ENCODE data around the gene RREB1. TPM values are rescaled to one million over a fixed set of nuclear protein-coding genes. Genes with fewer than 3 reads are reported as not detected.

Gene RREB1
- total RNA-seq, 1 donor from 2014 or later = 13.2 TPM

DNA sequence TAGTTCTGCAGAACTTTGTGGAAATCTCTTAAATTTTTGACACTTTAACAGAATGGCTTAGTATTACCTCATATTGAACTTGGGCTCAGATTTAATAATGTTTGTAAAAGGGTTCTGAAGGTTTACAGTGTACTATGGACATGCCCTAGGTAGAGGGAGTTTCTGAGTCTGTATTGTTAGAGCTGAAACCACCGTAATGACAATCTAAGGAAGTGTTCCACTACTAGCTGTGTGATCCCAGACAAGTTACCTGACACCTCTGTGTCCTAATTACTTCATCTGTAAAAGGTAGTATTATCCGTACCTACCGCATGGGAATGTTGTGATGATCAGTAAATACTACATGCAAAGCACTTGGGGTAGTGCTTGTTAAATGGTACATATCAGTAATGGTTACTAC lies 86.9 kb downstream of the RREB1 start:
- no peak for DNase-seq (ENCODE audit: low spot score)

DNA sequence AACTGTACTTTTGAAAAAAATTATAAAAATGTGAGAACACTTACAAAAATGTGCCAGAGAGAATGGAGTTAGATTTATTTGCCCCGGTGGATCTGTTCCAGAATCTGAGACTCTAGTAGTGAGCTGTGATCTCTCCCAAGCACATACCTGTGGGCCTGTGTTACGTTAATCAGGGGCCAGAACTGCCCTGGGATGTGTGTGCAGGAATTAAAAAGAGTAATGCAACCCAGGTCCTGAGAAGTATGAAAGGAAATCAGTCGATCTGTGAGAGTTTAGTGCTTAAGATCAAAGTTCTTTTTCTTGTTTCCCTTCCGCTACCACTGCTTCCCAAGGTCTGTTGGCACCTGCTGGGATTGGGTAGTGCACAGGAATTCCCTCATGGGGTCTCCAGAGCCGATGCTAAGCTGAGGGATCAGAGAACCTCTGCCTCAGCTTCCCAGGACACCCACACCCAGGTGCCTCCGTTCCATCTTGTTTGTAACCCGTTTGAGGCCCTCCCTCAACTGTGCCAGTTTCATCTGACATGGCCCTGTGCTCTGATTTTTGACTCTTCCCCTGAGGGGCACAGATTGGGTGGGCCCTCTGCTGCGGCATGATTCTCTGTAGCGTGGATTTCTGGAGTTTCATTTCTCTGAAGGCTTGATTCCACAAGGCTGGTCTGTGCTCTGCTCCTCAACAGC lies 87.7 kb downstream of the RREB1 start:
- DNase-seq (ENCODE audit: low spot score) = peak; percentile 21

DNA sequence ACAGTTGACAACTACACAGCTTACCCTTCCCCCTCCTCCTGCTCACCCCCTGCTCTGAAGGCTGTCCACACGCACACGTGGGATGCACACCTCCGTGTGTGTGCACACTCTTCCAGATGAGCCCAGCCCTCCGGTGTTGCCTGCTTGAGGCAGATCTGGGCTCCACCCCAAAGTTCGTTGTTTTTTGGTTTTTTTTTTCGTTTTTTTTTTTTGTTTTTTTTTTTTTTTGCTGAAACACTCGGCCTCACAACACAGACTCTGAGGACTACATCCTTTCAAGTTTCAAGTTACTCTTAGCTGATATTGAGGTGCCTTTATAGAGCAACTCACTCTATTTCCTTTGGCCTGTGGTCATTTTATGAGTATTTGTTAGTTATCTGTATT lies 88.2 kb downstream of the RREB1 start:
- peak; percentile 15 for DNase-seq (ENCODE audit: low spot score)

DNA sequence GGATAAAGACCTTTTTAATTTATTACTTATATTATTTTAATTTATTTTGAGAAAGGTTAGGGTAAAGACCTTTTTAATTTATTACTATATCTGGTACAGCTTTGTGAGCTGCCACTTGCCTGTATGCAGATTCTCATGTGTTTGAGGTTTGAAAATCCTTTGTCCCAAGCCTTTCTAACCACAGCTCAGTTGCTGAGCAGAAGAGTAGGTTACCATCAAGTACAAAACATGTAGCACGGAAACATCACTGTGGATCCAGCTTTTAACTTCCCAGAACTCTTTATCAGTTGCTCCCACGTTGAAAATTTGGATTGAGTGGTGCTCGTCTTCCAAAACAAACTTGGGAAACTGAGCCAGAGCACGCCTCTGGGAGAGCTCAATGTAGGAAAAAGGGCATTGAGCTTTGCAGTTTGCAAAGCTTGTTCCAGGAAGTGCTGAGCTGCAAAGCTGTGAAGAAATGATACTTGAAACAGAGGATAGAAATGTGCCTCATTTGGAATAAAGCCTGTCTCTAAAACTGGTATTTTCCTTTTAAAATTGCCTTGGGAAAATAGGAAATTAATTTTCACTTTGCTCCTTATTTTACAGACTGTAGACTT lies 89.0 kb downstream of the RREB1 start:
- DNase-seq (ENCODE audit: low spot score) = no peak

DNA sequence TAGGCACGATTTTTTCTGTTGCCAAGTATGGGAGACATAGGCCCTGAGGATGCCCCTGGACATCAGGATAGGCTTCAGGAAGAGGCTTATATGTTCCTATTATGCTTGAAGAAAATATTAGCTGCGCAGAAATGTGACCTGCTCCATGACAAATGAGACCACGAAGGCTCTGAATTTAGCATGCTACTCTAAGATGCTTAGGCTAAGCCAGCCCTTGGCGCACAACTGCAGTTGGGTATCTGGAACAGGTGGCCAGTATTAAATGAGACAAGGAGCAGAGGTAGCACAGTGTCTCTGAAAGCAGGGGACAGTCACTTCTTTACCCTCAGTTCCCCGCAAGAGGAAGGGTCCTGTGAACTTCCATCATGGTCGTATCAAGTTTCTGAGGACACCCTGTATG lies 90.0 kb downstream of the RREB1 start:
- no peak for DNase-seq (ENCODE audit: low spot score)

DNA sequence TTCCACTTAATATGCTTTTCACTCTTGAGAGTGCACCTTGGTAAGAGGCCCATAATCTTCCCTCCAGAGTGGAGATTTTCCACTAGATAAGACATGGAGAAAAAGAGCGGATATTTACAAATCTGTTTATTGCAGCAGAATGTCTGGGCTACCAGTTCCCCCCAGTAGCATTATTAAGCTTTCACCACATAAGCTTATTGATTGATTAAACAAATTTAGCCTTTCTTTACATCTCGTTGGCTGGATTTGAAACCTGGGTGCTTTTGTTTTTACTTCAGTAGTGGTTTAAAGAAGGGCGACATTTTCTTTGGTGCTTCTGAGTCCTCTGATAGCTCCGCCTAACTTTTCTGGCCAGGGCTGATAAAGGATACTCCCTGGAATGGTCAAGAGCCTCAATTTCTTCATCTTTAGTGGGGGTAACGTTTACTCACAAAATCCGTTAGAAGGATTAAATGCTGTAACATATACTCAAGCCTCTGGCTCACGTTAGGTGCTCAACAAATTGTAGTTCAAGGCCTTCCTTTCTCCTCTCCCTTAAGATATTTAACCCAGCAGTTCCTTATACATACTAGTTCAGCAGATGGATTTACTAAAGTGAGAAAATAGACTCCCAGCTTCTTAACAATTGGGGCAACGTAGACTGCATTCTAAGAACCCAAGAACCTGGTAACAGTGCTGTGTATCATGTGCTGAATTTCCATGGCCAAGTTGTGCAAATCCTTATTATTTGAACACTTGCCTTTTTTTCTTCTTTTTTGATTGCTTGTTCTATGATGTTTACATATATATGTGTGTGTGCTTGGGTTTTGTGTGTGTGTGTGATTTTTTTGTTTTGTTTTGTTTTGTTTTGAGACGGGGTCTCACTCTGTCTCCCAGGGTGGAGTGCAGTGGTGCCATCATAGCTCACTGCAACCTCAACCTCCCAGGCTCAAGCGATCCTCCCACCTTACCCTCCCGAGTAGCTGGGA lies 91.4 kb downstream of the RREB1 start:
- DNase-seq (ENCODE audit: low spot score) = no peak

DNA sequence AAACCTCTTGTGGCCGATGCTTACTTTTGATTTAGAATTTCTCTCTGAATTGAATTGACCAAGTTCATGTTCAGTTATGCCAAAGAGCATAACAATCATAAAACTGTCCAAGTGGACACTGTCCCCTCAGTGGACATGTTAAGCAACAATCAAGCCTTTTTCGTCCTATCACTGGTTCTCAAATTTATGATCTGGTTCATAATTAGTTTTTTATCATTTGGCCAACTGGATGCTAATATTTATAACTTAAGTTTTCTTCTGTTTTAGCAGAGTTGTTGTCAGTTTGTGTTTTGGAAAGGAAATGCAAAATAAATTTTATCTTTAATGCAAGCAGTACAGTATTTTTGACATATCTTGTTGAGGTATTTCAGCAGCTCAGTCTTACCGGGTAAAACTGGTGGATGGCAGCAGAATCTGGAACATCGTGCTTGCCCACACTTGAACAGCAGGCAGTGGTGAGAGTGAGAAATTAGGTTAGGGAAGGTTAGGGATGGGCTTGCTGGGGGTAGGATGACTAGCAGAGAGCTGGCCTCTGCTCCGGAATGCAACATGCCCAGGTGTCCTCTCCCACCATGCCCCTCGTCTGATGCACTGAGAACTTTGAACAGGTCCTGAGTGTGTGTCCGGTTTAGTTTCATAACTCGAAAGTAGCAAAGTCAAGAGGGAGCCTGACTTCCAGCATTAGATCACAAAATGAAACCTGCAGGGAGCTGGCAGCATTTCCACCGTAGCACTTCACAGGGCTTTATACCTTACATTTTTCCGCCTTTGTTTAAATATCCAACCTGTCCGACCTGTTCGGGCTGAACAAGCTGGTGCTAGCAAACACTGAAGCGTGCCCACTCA lies 93.1 kb downstream of the RREB1 start:
- peak; percentile 78 for DNase-seq (ENCODE audit: low spot score)

DNA sequence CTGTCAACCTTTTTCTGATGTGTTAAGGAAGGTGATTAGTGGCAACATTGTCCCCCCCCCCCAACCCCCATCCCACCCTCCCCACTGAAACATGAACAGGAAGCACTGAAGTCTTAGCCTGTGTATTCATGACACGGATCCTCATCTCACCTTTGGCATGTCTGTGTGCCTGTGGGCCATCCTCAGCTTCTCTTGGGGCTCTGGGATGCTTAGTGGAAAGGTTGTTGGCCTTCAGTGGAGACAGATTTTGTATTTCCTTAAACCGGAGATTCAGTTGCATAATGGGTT lies 93.6 kb downstream of the RREB1 start:
- DNase-seq (ENCODE audit: low spot score) = peak; percentile 25

DNA sequence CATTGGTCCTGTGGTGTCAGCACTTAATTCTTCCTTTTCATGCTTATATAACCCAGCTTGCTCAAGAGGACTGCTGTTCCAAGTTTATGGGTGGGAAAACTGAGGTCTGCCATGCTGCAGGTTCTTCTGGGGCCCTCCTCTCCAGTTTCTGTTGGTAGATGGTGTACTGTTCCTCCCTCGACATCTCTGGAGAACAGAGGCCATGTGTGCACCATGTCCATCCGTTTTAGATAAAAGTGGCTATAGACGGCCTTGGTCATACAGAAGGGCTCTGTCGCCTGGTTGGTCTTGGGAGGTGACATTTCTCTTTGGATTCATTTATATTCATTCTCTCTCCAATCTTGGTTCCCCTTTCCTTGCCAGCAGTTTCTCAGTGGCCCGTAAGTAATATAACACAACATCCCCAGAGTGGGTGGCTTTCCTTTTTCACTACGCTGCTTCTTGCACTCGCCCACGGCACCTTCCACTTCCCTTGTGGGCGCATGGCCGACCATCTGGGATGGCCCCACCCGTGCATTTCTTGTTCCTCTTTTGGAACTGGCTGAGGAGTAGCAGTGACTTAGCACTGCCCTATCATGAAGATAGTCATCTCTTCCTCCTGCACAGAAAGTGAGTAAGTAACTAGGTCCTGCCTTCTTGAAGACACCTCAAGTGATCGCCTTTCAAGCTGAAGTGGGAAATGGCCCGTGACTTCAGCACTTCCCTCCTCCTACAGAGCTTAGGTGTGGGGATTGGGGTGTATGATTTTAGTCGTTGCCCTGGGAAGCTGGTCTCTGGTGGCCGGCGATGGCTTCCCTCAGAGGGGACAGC lies 94.2 kb downstream of the RREB1 start:
- DNase-seq (ENCODE audit: low spot score) = peak; percentile 56

DNA sequence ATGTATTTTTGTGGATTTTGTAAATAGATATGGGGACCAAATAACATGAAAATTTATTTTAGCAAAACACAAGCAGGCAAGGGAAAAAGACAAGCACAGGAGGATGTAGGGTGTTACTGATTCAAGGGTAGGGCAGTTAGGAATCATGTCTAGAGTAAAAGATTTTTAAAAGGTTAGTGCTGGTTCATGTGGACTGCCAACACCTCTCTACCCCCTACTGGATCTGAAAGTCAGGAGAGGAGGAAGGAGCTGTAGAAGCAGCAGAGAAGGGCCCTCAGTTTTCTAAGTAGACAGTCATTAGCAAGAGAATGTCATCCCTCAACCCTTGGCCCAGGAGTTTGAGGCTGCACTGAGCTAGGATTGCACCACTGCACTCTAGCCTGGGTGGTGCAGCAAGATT lies 95.2 kb downstream of the RREB1 start:
- DNase-seq (ENCODE audit: low spot score) = no peak

DNA sequence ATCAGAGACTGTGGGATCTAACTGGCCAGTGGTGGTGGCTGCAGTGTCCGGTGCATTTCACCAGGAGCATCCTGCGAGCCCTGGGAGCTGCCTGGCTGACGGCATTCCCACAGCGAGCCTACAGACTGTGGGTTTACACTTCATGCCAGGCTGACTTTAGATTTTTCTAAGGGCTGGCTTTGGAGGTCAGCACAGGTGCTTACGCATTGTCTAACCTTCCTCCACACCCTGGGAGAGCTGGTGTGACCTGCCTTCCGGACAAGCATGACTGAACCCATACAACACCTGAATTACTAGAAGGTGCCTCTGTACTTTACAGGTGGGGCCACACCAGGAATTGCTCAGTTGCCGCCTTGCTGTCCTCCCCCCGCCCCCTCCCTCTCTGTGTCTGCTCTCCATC lies 96.2 kb downstream of the RREB1 start:
- DNase-seq (ENCODE audit: low spot score) = no peak

DNA sequence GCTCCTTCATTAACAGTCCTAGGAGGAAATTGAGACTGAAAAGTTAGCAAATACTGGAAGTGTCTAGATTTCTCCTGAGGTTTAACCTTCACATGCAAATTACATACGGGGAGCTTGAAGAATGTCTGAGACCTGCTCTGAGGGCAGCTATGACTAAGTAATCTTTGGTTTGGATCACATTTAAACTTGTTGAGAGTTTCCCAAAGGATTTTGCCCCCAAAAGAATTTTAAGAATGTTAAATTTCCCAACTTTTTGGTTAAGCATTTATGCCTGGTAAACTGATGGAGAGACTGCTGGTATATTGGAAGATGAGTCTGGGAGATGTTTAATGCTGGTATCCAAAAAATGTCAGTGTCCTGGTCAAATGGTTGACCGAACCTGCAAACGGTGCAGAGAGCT lies 97.0 kb downstream of the RREB1 start:
- no peak for DNase-seq (ENCODE audit: low spot score)

DNA sequence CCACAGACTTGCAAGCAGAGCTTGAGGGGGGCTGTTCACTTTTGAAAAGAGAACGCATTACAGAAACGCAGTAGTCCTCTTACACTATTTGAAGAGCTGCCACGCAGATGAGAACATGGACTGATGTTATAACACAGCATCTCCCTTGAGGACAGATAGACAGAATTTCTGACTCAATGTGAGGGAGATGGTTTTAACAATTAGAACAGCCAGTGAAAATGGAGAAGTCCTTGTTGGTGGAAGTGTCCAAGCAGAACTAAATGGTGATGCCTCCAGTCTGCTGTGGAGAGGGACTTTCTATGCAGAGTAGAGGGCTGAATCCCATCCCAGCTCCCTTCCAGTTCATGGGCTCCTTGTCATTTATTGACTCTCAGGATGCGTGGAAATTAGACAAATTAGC lies 100.0 kb downstream of the RREB1 start:
- DNase-seq (ENCODE audit: low spot score) = no peak

DNA sequence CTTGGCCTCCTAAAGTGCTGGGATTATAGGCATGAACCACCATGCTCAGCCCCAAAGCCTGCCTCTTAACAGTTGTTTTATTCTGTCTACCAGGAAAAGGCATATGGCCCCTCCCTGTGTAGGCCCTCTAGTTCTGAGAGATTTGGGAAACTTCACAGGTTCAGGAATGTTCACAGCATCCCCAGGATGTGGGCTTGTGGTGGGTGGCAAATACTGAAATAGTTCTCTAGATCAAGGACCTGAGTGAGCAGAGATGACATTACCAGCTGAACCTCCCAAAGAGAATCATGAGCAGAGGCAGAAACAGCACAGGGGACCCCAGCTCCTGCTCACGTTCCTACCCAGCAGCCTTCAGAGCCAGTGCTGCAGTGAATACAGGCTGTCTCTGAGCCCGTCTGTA lies 105.7 kb downstream of the RREB1 start:
- DNase-seq (ENCODE audit: low spot score) = no peak

DNA sequence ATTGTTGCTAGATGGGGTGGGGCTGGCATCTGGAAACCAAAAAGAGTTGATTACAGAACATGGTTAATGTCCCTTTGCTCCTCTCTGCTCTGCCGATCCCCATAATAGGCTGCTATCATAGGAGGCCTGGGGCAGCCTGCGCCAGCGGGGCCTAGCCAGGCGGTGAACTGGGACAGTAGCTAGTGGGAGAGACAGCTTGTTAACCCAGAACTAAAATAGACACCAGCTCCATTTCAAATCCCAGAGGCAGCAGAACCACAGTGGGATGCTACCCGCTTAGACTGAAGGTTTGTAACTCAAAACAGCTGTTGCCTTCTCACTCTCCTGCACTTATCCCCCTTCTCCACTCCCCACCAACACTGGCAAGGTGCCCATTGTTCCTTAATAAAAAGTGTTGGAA lies 106.7 kb downstream of the RREB1 start:
- DNase-seq (ENCODE audit: low spot score) = no peak

DNA sequence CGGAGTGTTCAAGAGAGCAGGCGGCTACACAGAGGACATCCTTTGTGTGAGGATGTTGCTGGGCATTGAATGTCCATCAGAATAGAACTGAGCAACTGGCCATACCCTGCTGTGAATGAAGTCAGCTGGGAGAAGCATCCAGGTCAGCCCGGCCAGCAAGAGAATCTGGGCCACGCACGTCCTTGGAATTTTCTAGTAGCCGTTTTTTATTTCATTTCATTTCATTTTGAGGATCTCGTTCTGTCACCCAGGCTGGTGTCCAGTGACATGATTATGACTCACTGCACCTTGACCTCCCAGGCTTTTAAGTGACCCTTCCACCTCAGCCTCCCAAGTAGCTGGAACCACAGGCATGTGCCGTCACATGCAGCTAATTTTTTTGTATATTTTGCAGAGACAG lies 107.4 kb downstream of the RREB1 start:
- no peak for DNase-seq (ENCODE audit: low spot score)

DNA sequence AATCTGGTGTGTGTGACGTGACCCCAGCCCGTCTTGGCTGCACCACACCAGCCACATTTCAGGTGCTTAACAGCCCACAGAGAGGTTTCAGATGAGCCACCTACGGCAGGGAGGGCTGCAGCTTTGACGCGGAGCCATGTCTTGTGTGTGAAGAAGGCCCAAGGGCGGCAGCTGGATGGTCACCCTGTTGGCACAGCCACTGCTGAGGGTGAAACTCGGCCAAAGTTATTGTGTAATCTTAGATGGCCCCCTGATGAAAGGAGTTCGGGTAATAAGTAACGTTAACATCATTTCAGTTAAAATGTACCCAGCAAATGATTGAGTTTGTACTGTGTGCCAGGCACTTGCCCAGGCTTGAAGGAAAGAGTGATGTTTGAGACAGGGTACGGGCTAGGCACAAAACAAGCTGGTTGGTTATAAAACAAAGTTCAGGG lies 108.1 kb downstream of the RREB1 start:
- no peak for DNase-seq (ENCODE audit: low spot score)

DNA sequence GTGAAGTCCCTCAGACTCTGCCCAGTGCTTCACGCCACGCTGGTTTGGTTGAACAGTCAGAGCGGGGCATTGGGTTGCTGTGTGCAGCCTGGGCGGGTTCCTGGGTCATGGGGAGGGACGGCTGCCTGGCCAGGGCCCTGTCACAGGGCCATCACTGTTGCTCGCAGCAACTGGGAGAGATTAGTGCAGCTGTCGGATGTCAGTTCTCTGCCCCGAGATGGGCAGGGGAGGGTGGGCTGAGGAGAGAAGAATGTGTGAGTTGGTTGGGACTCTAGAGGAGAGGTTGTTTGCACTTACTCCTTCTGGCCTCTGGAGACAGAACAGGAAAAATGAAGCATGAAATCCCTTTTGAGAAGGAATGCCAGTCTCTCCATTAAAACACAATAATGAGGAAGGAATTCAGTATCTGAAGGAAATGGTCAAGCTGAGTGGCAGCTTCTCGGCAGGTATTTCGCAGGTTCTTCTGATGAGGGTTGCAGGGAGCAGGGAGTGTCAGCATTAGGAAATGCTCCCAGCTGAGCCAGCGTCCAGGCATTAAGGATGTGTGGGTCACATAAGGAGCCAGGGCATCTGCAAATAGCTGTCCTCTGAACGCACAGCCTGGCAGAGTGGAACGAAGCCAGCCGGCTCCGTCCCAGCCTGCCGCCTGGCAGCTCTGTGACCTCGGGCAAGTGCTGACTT lies 109.3 kb downstream of the RREB1 start:
- no peak for DNase-seq (ENCODE audit: low spot score)

DNA sequence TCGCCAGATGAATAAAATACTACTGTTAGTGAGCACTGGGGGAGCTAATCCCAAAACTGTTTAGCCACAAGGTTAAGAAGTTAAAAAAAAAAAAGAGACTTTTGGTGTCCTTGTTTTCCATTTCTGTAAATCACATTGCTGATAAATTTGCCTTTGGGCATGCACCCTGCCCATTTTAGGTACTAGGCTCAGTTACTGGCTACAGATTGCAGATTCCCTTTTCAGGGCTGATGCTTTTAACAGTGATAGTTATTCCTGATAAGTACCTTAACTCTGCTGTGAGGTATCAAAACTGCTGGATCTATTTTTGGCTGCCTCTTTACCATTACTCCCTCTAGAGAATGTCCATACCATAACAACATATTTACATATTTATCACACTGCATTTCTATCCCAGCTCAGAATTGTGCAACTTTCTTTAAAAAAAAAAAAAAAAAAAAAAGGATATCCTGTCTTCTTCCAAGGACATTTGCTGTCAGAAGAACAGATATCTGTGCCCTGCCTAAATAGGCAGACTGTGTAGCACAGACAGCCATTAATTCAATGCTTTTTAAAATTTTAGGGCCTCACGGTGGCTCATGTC lies 110.7 kb downstream of the RREB1 start:
- DNase-seq (ENCODE audit: low spot score) = no peak

DNA sequence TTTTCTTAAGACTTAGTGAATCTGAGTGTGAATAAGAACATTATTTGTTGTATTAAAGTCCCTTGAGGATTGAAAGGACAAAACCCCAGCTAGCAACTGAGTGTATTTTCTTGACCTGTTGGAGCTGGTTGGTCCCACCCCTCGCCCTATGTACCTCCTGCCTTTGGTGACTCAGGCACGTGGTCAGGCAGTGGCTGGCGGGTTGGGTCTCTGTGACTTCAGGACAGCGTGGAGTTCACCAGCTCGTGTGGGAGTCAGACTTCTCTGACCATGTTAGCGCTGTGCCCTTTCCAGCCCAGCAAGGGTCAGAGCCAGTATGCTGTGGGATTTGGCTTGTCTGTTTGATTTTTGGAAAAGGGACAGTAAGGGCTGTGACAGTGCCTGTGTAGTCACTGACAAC lies 111.5 kb downstream of the RREB1 start:
- DNase-seq (ENCODE audit: low spot score) = no peak
